Neural cell (in vitro differentiated cells): ENCODE results near the gene ADAMTS17. TPM values are rescaled to one million over a fixed set of nuclear protein-coding genes. Genes with fewer than 3 reads are reported as not detected.

ENCODE experiments used
- H2AFZ ChIP-seq: fragments of 200-600, 300-800 bp; sonication (generic), shearing (Covaris generic); 2 replicates; pipeline ENCODE4 v1.6.0; 2014; ENCODE audit warnings: low read depth, mild to moderate bottlenecking, antibody characterized with exemption, low read length, moderate library complexity
- H3F3A ChIP-seq: fragments of 200-600 bp; shearing (Covaris generic); 2 replicates; pipeline ENCODE4 v1.6.1; 2016; ENCODE audit warnings: mild to moderate bottlenecking, moderate library complexity, mixed read lengths, antibody characterized with exemption, low read length; ENCODE audit not compliant: insufficient read depth, poor library complexity, severe bottlenecking
- H3K27ac ChIP-seq: fragments of 200-600, 300-800 bp; sonication (generic), shearing (Covaris generic); 2 replicates; pipeline ENCODE4 v1.5.1; 2014; ENCODE audit warnings: mild to moderate bottlenecking, low read length, moderate library complexity
- H3K27me3 ChIP-seq: fragments of 300-800, 200-600 bp; sonication (generic), shearing (Covaris generic); 2 replicates; pipeline ENCODE4 v1.6.0; 2014; ENCODE audit warnings: mild to moderate bottlenecking, low read depth, low read length, moderate library complexity; ENCODE audit not compliant: insufficient read depth
- H3K36me3 ChIP-seq: fragments of 300-800, 200-600 bp; sonication (generic), shearing (Covaris generic); 2 replicates; pipeline ENCODE4 v1.5.1; 2014; ENCODE audit warnings: mild to moderate bottlenecking, antibody characterized with exemption, low read length, moderate library complexity; ENCODE audit not compliant: insufficient read depth
- H3K4me2 ChIP-seq: fragments of 300-800, 200-600 bp; sonication (generic), shearing (Covaris generic); 2 replicates; pipeline ENCODE4 v1.6.0; 2014; ENCODE audit warnings: mild to moderate bottlenecking, low read length
- H3K4me3 ChIP-seq: fragments of 300-800, 200-600 bp; sonication (generic), shearing (Covaris generic); 2 replicates; pipeline ENCODE4 v1.5.1; 2014; ENCODE audit warnings: mild to moderate bottlenecking, low read length, moderate library complexity
- H3K79me2 ChIP-seq: fragments of 200-600 bp; shearing (Covaris generic); replicated peaks from 2 replicates; pipeline ENCODE4 v1.6.0; 2014; ENCODE audit warnings: mild to moderate bottlenecking, low read length, moderate library complexity; ENCODE audit not compliant: insufficient read depth
- H3K9ac ChIP-seq: fragments of 300-800, 200-600 bp; sonication (generic), shearing (Covaris generic); 2 replicates; pipeline ENCODE4 v1.6.1; 2016; ENCODE audit warnings: mild to moderate bottlenecking, low read length, mixed read lengths
- H3K9me2 ChIP-seq: fragments of 200-600 bp; shearing (Covaris generic); 2 replicates; pipeline ENCODE4 v1.6.1; 2016; ENCODE audit warnings: mild to moderate bottlenecking, low read length, mixed read lengths; ENCODE audit not compliant: insufficient read depth
- H3K9me3 ChIP-seq: fragments of 200-600, 300-800 bp; sonication (generic), shearing (Covaris generic); 2 replicates; pipeline ENCODE4 v1.6.1; 2016; ENCODE audit warnings: mild to moderate bottlenecking, mixed run types, low read length, moderate library complexity, mixed read lengths
- H4K20me1 ChIP-seq: fragments of 200-600 bp; shearing (Covaris generic); 2 replicates; pipeline ENCODE4 v1.6.1; 2016; ENCODE audit warnings: mild to moderate bottlenecking, mixed run types; ENCODE audit not compliant: insufficient read depth
- CTCF ChIP-seq: fragments of 450-650 bp; IDR thresholded peaks from 2 replicates; pipeline ENCODE4 v1.5.1; 2014; ENCODE audit warnings: antibody characterized with exemption, mild to moderate bottlenecking, moderate library complexity; ENCODE audit not compliant: poor library complexity, severe bottlenecking
- EP300 ChIP-seq: fragments of 450-650 bp; conservative IDR thresholded peaks from 2 replicates; pipeline ENCODE4 v1.6.1; 2014; ENCODE audit warnings: antibody characterized with exemption, mild to moderate bottlenecking, moderate library complexity; ENCODE audit not compliant: poor library complexity, severe bottlenecking
- EZH2 ChIP-seq: fragments of 200-600, 300-800 bp; shearing (Covaris generic), sonication (generic); IDR thresholded peaks from 2 replicates; pipeline ENCODE4 v1.6.1; 2014; ENCODE audit warnings: antibody characterized with exemption, low read length, borderline replicate concordance, mild to moderate bottlenecking; ENCODE audit not compliant: insufficient read depth, poor library complexity, severe bottlenecking
- MXI1 ChIP-seq: fragments of 450-650 bp; conservative IDR thresholded peaks from 2 replicates; pipeline ENCODE4 v1.6.1; 2014; ENCODE audit warnings: antibody characterized with exemption, mild to moderate bottlenecking; ENCODE audit not compliant: poor library complexity, severe bottlenecking
- POLR2AphosphoS5 ChIP-seq: IDR thresholded peaks from 2 replicates; pipeline ENCODE4 v1.6.1; 2012
- RAD21 ChIP-seq: fragments of 450-650 bp; conservative IDR thresholded peaks from 2 replicates; pipeline ENCODE4 v1.6.1; 2014; ENCODE audit warnings: antibody characterized with exemption, mild to moderate bottlenecking, moderate library complexity
- REST ChIP-seq: IDR thresholded peaks from 2 replicates; pipeline ENCODE4 v1.6.1; 2012; ENCODE audit warnings: borderline replicate concordance
- SMC3 ChIP-seq: fragments of 450-650 bp; conservative IDR thresholded peaks from 2 replicates; pipeline ENCODE4 v1.6.1; 2014; ENCODE audit warnings: antibody characterized with exemption, mild to moderate bottlenecking, moderate library complexity; ENCODE audit not compliant: poor library complexity
- TAF1 ChIP-seq: IDR thresholded peaks from 2 replicates; pipeline ENCODE4 v1.6.1; 2012; ENCODE audit warnings: low read depth
- polyA plus RNA-seq: library from polyadenylated mRNA; depleted of rRNA; stranded (reverse); fragments of >200 nt; gene quantifications from 2 replicates; pipeline ENCODE4 v1.2.3, GENCODE V29; 2014

ADAMTS17 gene
- polyA plus RNA-seq, 1 donor from 2014 or later, result 0.04 TPM

- no peaks in the 10 kb centered on the region for H3K27me3 ChIP-seq
- no peak overlapping the region for H3K4me3 ChIP-seq
- H3K9me3 ChIP-seq, result no peaks in the 10 kb centered on the region
- H3K9ac ChIP-seq, result no peak overlapping the region
- no peaks in the 10 kb centered on the region for H3F3A ChIP-seq
- H3K9me2 ChIP-seq, result no peaks in the 10 kb centered on the region
- H3K4me2 ChIP-seq, result no peak overlapping the region
- no peaks in the 10 kb centered on the region for H4K20me1 ChIP-seq
- H3K36me3 ChIP-seq, result no peaks in the 10 kb centered on the region
- no peak overlapping the region for H2AFZ ChIP-seq
- H3K79me2 ChIP-seq, result no peaks in the 10 kb centered on the region
- H3K27ac ChIP-seq, result no peak overlapping the region
- no peak for TF ChIP-seq EZH2
- TF ChIP-seq EP300, result no peak
- no peak for TF ChIP-seq POLR2AphosphoS5
- no peak for TF ChIP-seq MXI1
- no peak for TF ChIP-seq SMC3
Measured at GRCh38 chr15:100308213-100308600, 33.6 kb downstream of the ADAMTS17 start.

DNA sequence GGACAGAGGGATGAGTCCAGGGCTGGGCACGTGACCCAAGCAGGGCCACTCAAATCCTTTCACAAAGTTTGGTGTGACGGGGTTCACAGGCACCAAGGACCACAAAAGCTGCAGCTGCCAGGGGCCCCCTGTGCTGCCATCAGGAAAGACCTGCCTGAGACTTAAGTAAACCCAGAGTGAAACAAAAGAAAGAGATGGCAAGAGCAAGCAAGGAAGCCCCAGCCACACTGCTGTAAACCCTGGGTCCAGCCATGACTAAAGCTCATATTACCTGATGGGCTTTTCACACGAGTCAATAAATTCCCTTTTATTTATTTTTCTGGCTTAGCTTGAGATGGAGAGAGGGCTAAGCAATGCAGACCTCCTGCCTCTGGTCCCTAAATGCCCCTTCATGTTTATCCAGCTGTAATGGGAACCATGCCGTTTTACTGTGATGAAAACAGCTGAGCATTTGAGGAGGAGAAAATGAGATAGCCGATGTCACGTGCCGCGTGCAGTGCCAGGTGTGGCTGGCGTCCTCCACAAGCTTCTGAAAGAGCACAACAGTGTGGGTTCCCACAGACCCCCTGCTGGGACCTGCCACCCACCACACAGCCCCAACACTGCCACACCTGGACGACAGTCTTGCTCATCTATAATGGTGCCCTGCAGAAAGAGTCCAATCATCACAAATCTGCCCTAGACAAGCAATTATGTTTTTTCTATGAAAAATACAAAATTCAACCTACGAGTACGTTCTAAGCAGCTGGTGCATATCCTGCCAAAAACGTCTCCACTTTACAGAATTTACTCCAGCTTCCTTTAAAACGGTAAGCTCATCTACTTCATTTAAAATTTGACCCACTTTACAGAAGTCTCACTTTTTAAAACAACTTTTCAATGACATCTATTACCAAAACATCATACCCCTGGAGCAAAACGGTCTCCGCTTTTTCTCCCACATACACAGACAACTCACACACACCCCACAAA is 34.2 kb downstream of the ADAMTS17 start:
- TF ChIP-seq RAD21 (no peak), CTCF (no peak), MXI1 (no peak), EP300 (no peak), EZH2 (no peak), SMC3 (no peak), REST (no peak), POLR2AphosphoS5 (no peak), TAF1 (no peak)
- Histone ChIP-seq H3K4me2 (no peak overlapping the region), H3K9me3 (no peaks in the 10 kb centered on the region), H3K27ac (no peak overlapping the region), H3K79me2 (no peaks in the 10 kb centered on the region), H3K9me2 (no peaks in the 10 kb centered on the region), H3K4me3 (no peak overlapping the region), H3K36me3 (no peaks in the 10 kb centered on the region), H4K20me1 (no peaks in the 10 kb centered on the region), H3K9ac (no peak overlapping the region), H3K27me3 (no peaks in the 10 kb centered on the region), H2AFZ (no peak overlapping the region), H3F3A (no peaks in the 10 kb centered on the region)
